KOPT-K1 (cell line): ENCODE results near the gene OR6K2.

Experiments used
- H3K27ac ChIP-seq: fragments of 200-600 bp; sonication (generic); 2 replicates; pipeline ENCODE4 v1.5.1; 2016; ENCODE audit warnings: antibody characterized with exemption, mild to moderate bottlenecking, low read depth, low read length; ENCODE audit not compliant: poor library complexity, severe bottlenecking
- H3K36me3 ChIP-seq: fragments of 200-600 bp; sonication (generic); 2 replicates; pipeline ENCODE4 v1.5.1; 2017; ENCODE audit warnings: antibody characterized with exemption, mild to moderate bottlenecking, low read length, moderate library complexity; ENCODE audit not compliant: insufficient read depth
- H3K9me3 ChIP-seq: fragments of 200-600 bp; sonication (generic); 2 replicates; pipeline ENCODE4 v1.5.1; 2017; ENCODE audit warnings: antibody characterized with exemption, low read length, mild to moderate bottlenecking; ENCODE audit not compliant: insufficient read depth, poor library complexity, severe bottlenecking

The OR6K2 gene

GRCh38 chr1:158700552-158700951 lies at the start of gene OR6K2:
Gene OR6K2 (minus strand): TSS chr1:158700652. CDS start chr1:158700652, 0 bp downstream.
- H3K9me3 ChIP-seq = no peaks in the 10 kb centered on the region
- no peak within 1 kb of the TSS for H3K27ac ChIP-seq

GRCh38 chr1:158735848-158736247 lies 35.4 kb upstream of the OR6K2 start:
- Histone ChIP-seq H3K9me3 (no peaks in the 10 kb centered on the region), H3K27ac (no peak overlapping the region), H3K36me3 (no peaks in the 10 kb centered on the region)

More at GRCh38 chr1:158700552-158700951, at the start of gene OR6K2:
- no peaks in the 10 kb centered on the region for H3K36me3 ChIP-seq

GRCh38 chr1:158732524-158732923 lies 32.1 kb upstream of the OR6K2 start:
- Histone ChIP-seq H3K27ac (no peak overlapping the region), H3K36me3 (no peaks in the 10 kb centered on the region), H3K9me3 (no peaks in the 10 kb centered on the region)

GRCh38 chr1:158731707-158732106 lies 31.3 kb upstream of the OR6K2 start:
- Histone ChIP-seq H3K9me3 (no peaks in the 10 kb centered on the region), H3K27ac (no peak overlapping the region), H3K36me3 (no peaks in the 10 kb centered on the region)

- Histone ChIP-seq H3K36me3 (no peaks in the 10 kb centered on the region), H3K27ac (peak overlapping the region; percentile 14), H3K9me3 (no peaks in the 10 kb centered on the region)
These were observed 30.0 kb upstream of the OR6K2 start for GRCh38 chr1:158730453-158730852.

- H3K9me3 ChIP-seq = no peaks in the 10 kb centered on the region
- H3K36me3 ChIP-seq = no peaks in the 10 kb centered on the region
- no peak overlapping the region for H3K27ac ChIP-seq
These were observed 28.2 kb upstream of the OR6K2 start for GRCh38 chr1:158728510-158729225.

- Histone ChIP-seq H3K9me3 (no peaks in the 10 kb centered on the region), H3K36me3 (no peaks in the 10 kb centered on the region), H3K27ac (no peak overlapping the region)
These were observed 24.0 kb upstream of the OR6K2 start for GRCh38 chr1:158724442-158724841.

GRCh38 chr1:158720620-158721019 lies 20.2 kb upstream of the OR6K2 start, which contains the start of gene OR6K3:
Gene OR6K3 (minus strand): TSS chr1:158720720. CDS start chr1:158718115, 2,605 bp downstream.
- Histone ChIP-seq H3K9me3 (no peaks in the 10 kb centered on the region), H3K27ac (no peak within 1 kb of the TSS), H3K36me3 (no peaks in the 10 kb centered on the region)

GRCh38 chr1:158719664-158720063 lies 19.2 kb upstream of the OR6K2 start:
- Histone ChIP-seq H3K36me3 (no peaks in the 10 kb centered on the region), H3K9me3 (no peaks in the 10 kb centered on the region), H3K27ac (no peak overlapping the region)

- Histone ChIP-seq H3K36me3 (no peaks in the 10 kb centered on the region), H3K9me3 (peaks cover 5% of the 10 kb centered on the region), H3K27ac (no peak overlapping the region)
These were observed 16.9 kb upstream of the OR6K2 start for GRCh38 chr1:158717344-158717743.

- Histone ChIP-seq H3K36me3 (no peaks in the 10 kb centered on the region), H3K27ac (no peak overlapping the region), H3K9me3 (peaks cover 5% of the 10 kb centered on the region)
These were observed 15.9 kb upstream of the OR6K2 start for GRCh38 chr1:158716335-158716734.

GRCh38 chr1:158714754-158715153 lies 14.3 kb upstream of the OR6K2 start:
- no peak overlapping the region for H3K27ac ChIP-seq
- H3K9me3 ChIP-seq = peaks cover 5% of the 10 kb centered on the region
- H3K36me3 ChIP-seq = no peaks in the 10 kb centered on the region

- no peak overlapping the region for H3K27ac ChIP-seq
- peaks cover 5% of the 10 kb centered on the region for H3K9me3 ChIP-seq
- H3K36me3 ChIP-seq = no peaks in the 10 kb centered on the region
These were observed 10.6 kb upstream of the OR6K2 start for GRCh38 chr1:158711098-158711497.

GRCh38 chr1:158706096-158706495 lies 5.6 kb upstream of the OR6K2 start:
- H3K27ac ChIP-seq = no peak overlapping the region
- no peaks in the 10 kb centered on the region for H3K9me3 ChIP-seq
- H3K36me3 ChIP-seq = no peaks in the 10 kb centered on the region

GRCh38 chr1:158694596-158694995 lies 5.9 kb downstream of the OR6K2 start:
- H3K36me3 ChIP-seq = no peaks in the 10 kb centered on the region
- H3K9me3 ChIP-seq = no peaks in the 10 kb centered on the region
- no peak overlapping the region for H3K27ac ChIP-seq

GRCh38 chr1:158692356-158692755 lies 8.1 kb downstream of the OR6K2 start:
- no peak overlapping the region for H3K27ac ChIP-seq
- H3K36me3 ChIP-seq = no peaks in the 10 kb centered on the region
- no peaks in the 10 kb centered on the region for H3K9me3 ChIP-seq
